ENCODE data around the gene NELFA.
"Not testable (repeated sequence)": the region's sequence is repeated elsewhere in the genome, so short reads cannot be mapped to it uniquely, and the experiment has no call there.

- TF ChIP-seq POLR2AphosphoS5, POLR2A (IDR thresholded peaks at IDR 0.05; ENCODE audit: low read depth, low read length): not testable (repeated sequence)
Observed at GRCh38 chr4:2003361-2003760, 5.4 kb downstream of the NELFA start.
